ENCODE measurements around the gene SHANK1. TPM values are rescaled to one million over a fixed set of nuclear protein-coding genes. Genes with fewer than 3 reads are reported as not detected.

SHANK1 gene
- total RNA-seq, 1 donor from 2014 or later: 2.3 TPM

GRCh38 chr19:50633973-50634372 lies 85.6 kb downstream of the SHANK1 start:
- Histone ChIP-seq H3K4me3 (no peak overlapping the region), H2AFZ (replicated peaks) (no peak overlapping the region), H3K27ac (no peak overlapping the region), H3K4me1 (no peaks in the 10 kb centered on the region), H3K27me3 (peaks cover 28% of the 10 kb centered on the region), H3K79me2 (ENCODE audit: low read depth) (no peaks in the 10 kb centered on the region), H3K4me2 (no peak overlapping the region), H3K9ac (no peak overlapping the region), H3F3A (ENCODE audit: low read depth) (no peaks in the 10 kb centered on the region), H3K36me3 (no peaks in the 10 kb centered on the region), H3K9me3 (ENCODE audit: low read depth) (no peaks in the 10 kb centered on the region), H4K20me1 (ENCODE audit: low read depth) (no peaks in the 10 kb centered on the region)
- peaks cover 20% of the 10 kb centered on the region for H3K27me3 Mint-ChIP-seq (ENCODE audit: insufficient read depth, low read depth)
- no peak overlapping the region for H3K27ac Mint-ChIP-seq
- H3K9me3 Mint-ChIP-seq: peaks cover 25% of the 10 kb centered on the region
- TF ChIP-seq CTCF (IDR thresholded peaks at IDR 0.05) (no peak), EZH2 (IDR thresholded peaks at IDR 0.05) (no peak), EZH2phosphoT487 (IDR thresholded peaks at IDR 0.05) (no peak)
- no peak overlapping the region for H3K4me3 Mint-ChIP-seq
- H3K4me1 Mint-ChIP-seq: peaks cover 15% of the 10 kb centered on the region
- no peaks in the 10 kb centered on the region for H3K36me3 Mint-ChIP-seq
- DNase-seq (ENCODE audit: low spot score): no peak

GRCh38 chr19:50633359-50633758 lies 86.2 kb downstream of the SHANK1 start:
- Histone ChIP-seq H3K9ac (no peak overlapping the region), H2AFZ (replicated peaks) (no peak overlapping the region), H3K4me2 (no peak overlapping the region), H3K4me3 (no peak overlapping the region), H4K20me1 (ENCODE audit: low read depth) (no peaks in the 10 kb centered on the region), H3K9me3 (ENCODE audit: low read depth) (no peaks in the 10 kb centered on the region), H3K27me3 (peaks cover 22% of the 10 kb centered on the region), H3K79me2 (ENCODE audit: low read depth) (no peaks in the 10 kb centered on the region), H3K36me3 (no peaks in the 10 kb centered on the region), H3K27ac (no peak overlapping the region), H3F3A (ENCODE audit: low read depth) (no peaks in the 10 kb centered on the region), H3K4me1 (no peaks in the 10 kb centered on the region)
- Mint-ChIP-seq H3K4me1 (peaks cover 10% of the 10 kb centered on the region), H3K4me3 (no peak overlapping the region), H3K27me3 (ENCODE audit: insufficient read depth, low read depth) (peaks cover 17% of the 10 kb centered on the region), H3K27ac (no peak overlapping the region), H3K9me3 (peaks cover 25% of the 10 kb centered on the region), H3K36me3 (no peaks in the 10 kb centered on the region)
- no peak for TF ChIP-seq CTCF (IDR thresholded peaks at IDR 0.05)
- no peak for TF ChIP-seq EZH2phosphoT487 (IDR thresholded peaks at IDR 0.05)
- TF ChIP-seq EZH2 (IDR thresholded peaks at IDR 0.05): no peak
- no peak for DNase-seq (ENCODE audit: low spot score)

- no peaks in the 10 kb centered on the region for H3K36me3 ChIP-seq
- Mint-ChIP-seq H3K4me3 (no peak overlapping the region), H3K36me3 (no peaks in the 10 kb centered on the region), H3K9me3 (peaks cover 21% of the 10 kb centered on the region), H3K4me1 (peaks cover 5% of the 10 kb centered on the region), H3K27me3 (ENCODE audit: insufficient read depth, low read depth) (peaks cover 12% of the 10 kb centered on the region), H3K27ac (no peak overlapping the region)
- no peak for TF ChIP-seq EZH2phosphoT487 (IDR thresholded peaks at IDR 0.05)
- peak; percentile 3 for TF ChIP-seq CTCF (IDR thresholded peaks at IDR 0.05)
- TF ChIP-seq EZH2 (IDR thresholded peaks at IDR 0.05): no peak
- peaks cover 11% of the 10 kb centered on the region for H3K27me3 ChIP-seq
- no peaks in the 10 kb centered on the region for H3F3A ChIP-seq (ENCODE audit: low read depth)
- H3K79me2 ChIP-seq (ENCODE audit: low read depth): no peaks in the 10 kb centered on the region
- H3K4me2 ChIP-seq: no peak overlapping the region
- no peak overlapping the region for H3K27ac ChIP-seq
- no peak overlapping the region for H3K4me3 ChIP-seq
- H3K9ac ChIP-seq: no peak overlapping the region
- H3K4me1 ChIP-seq: no peaks in the 10 kb centered on the region
- no peak overlapping the region for H2AFZ ChIP-seq (replicated peaks)
- no peaks in the 10 kb centered on the region for H4K20me1 ChIP-seq (ENCODE audit: low read depth)
- no peak for DNase-seq (ENCODE audit: low spot score)
- no peaks in the 10 kb centered on the region for H3K9me3 ChIP-seq (ENCODE audit: low read depth)
These were observed 87.3 kb downstream of the SHANK1 start for GRCh38 chr19:50632151-50632835.
